HG03135 (cell line): ENCODE measurements around the gene CIT.
"Not testable (repeated sequence)": the region's sequence is repeated elsewhere in the genome, so short reads cannot be mapped to it uniquely, and the experiment has no call there.

Experiments used
- ATAC-seq: cut with Tn5 transposase; IDR thresholded peaks from one replicate; pipeline ENCODE4 v1.9.1; 2021; ENCODE audit warnings: mild to moderate bottlenecking, moderate library complexity; ENCODE audit not compliant: unreplicated experiment

The CIT gene

GRCh38 chr12:119659289-119659897 is 217.7 kb downstream of the CIT start:
- ATAC-seq: no peak

- not testable (repeated sequence) for ATAC-seq
These were observed 219.0 kb downstream of the CIT start for GRCh38 chr12:119658166-119658565.

GRCh38 chr12:119657001-119657400 is 220.1 kb downstream of the CIT start:
- not testable (repeated sequence) for ATAC-seq

- ATAC-seq: no peak
These were observed 224.5 kb downstream of the CIT start for GRCh38 chr12:119652665-119653064.

- no peak for ATAC-seq
These were observed 227.8 kb downstream of the CIT start for GRCh38 chr12:119649202-119649808.

GRCh38 chr12:119645535-119646059 is 231.5 kb downstream of the CIT start:
- no peak for ATAC-seq

- ATAC-seq: no peak
These were observed 232.2 kb downstream of the CIT start for GRCh38 chr12:119644930-119645329.

- no peak for ATAC-seq
These were observed 234.1 kb downstream of the CIT start for GRCh38 chr12:119642986-119643385.
